Stomach (tissue), 4 donors: ENCODE measurements around the gene KCNG2.

Source experiments
- EP300 ChIP-seq: sonication (generic); formaldehyde crosslinking; IDR thresholded peaks from one replicate; pipeline ENCODE4 v1.6.1; 2017; ENCODE audit warnings: antibody characterized with exemption
- POLR2A ChIP-seq, 4 donors: fragments of 450-650 bp; IDR thresholded peaks; one replicate each; pipeline ENCODE4 v1.6.1; 2016; ENCODE audit warnings: antibody characterized with exemption in 4 of 4, control low read depth in 2 of 4, mild to moderate bottlenecking in 1 of 4, moderate library complexity in 1 of 4
- POLR2AphosphoS5 ChIP-seq, 3 donors: sonication (generic); formaldehyde crosslinking; IDR thresholded peaks; one replicate each; pipeline ENCODE4 v1.6.1; 2016; ENCODE audit warnings: antibody characterized with exemption in 3 of 3
- TF ChIP-seq, protein P1 (sequence below), 7 experiments: fragments of 450-650 bp in 4 of 7; fragments of 200-600 bp in 3 of 7; sonication (generic) in 3 of 7; IDR thresholded peaks; one replicate each; pipeline ENCODE4 v1.5.1; 2016 to 2019; ENCODE audit warnings: antibody characterized with exemption in 7 of 7, control low read depth in 2 of 7, mild to moderate bottlenecking in 1 of 7

GRCh38 chr18:79769698-79770500 lies 27.8 kb upstream of the KCNG2 start:
- TF ChIP-seq POLR2A (IDR thresholded peaks at IDR 0.05) (no peak), EP300 (no peak), POLR2AphosphoS5 (IDR thresholded peaks at IDR 0.05) (no peak)
- TF ChIP-seq, protein P1, sequence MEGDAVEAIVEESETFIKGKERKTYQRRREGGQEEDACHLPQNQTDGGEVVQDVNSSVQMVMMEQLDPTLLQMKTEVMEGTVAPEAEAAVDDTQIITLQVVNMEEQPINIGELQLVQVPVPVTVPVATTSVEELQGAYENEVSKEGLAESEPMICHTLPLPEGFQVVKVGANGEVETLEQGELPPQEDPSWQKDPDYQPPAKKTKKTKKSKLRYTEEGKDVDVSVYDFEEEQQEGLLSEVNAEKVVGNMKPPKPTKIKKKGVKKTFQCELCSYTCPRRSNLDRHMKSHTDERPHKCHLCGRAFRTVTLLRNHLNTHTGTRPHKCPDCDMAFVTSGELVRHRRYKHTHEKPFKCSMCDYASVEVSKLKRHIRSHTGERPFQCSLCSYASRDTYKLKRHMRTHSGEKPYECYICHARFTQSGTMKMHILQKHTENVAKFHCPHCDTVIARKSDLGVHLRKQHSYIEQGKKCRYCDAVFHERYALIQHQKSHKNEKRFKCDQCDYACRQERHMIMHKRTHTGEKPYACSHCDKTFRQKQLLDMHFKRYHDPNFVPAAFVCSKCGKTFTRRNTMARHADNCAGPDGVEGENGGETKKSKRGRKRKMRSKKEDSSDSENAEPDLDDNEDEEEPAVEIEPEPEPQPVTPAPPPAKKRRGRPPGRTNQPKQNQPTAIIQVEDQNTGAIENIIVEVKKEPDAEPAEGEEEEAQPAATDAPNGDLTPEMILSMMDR (IDR thresholded peaks at IDR 0.05), result no peak
